GM21825 (cell line): ENCODE measurements around the gene COMT.

ENCODE experiments used
- ATAC-seq: cut with Tn5 transposase; IDR thresholded peaks from one replicate; pipeline ENCODE4 v1.9.1; 2021; ENCODE audit warnings: mild to moderate bottlenecking, moderate library complexity; ENCODE audit not compliant: unreplicated experiment

Gene COMT

DNA sequence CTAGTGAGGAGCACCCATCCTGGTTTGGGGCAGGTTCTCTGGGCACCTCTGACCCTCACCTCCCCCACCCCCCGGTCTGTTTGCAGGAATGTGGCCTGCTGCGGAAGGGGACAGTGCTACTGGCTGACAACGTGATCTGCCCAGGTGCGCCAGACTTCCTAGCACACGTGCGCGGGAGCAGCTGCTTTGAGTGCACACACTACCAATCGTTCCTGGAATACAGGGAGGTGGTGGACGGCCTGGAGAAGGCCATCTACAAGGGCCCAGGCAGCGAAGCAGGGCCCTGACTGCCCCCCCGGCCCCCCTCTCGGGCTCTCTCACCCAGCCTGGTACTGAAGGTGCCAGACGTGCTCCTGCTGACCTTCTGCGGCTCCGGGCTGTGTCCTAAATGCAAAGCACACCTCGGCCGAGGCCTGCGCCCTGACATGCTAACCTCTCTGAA lies 26.9 kb downstream of the COMT start:
- no peak for ATAC-seq

DNA sequence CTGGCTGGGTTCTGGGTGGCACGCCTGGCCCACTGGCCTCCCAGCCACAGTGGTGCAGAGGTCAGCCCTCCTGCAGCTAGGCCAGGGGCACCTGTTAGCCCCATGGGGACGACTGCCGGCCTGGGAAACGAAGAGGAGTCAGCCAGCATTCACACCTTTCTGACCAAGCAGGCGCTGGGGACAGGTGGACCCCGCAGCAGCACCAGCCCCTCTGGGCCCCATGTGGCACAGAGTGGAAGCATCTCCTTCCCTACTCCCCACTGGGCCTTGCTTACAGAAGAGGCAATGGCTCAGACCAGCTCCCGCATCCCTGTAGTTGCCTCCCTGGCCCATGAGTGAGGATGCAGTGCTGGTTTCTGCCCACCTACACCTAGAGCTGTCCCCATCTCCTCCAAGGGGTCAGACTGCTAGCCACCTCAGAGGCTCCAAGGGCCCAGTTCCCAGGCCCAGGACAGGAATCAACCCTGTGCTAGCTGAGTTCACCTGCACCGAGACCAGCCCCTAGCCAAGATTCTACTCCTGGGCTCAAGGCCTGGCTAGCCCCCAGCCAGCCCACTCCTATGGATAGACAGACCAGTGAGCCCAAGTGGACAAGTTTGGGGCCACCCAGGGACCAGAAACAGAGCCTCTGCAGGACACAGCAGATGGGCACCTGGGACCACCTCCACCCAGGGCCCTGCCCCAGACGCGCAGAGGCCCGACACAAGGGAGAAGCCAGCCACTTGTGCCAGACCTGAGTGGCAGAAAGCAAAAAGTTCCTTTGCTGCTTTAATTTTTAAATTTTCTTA lies 27.8 kb downstream of the COMT start:
- no peak for ATAC-seq

DNA sequence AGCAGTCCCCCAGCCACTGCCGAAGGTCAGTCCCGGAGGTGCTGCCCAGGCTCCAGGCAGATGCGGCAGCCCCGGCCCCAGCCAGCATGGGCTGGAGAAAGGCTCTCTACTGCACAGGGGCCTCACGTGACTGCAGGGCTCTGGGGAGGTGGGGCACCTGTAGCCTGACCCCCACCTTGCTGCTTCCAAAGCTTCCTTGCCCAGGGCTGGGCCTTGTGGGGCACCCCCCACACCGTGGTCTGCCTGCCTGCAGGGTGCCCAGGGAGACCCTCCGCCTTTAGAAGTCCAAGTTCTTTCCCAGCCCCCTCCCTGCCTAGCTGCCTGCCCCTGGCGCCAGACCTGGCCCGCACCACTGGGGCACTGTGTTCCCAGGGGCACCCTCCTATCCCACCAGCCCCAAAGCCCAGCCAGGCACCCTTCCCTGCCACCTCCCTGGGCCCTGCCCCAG lies 28.5 kb downstream of the COMT start:
- no peak for ATAC-seq

DNA sequence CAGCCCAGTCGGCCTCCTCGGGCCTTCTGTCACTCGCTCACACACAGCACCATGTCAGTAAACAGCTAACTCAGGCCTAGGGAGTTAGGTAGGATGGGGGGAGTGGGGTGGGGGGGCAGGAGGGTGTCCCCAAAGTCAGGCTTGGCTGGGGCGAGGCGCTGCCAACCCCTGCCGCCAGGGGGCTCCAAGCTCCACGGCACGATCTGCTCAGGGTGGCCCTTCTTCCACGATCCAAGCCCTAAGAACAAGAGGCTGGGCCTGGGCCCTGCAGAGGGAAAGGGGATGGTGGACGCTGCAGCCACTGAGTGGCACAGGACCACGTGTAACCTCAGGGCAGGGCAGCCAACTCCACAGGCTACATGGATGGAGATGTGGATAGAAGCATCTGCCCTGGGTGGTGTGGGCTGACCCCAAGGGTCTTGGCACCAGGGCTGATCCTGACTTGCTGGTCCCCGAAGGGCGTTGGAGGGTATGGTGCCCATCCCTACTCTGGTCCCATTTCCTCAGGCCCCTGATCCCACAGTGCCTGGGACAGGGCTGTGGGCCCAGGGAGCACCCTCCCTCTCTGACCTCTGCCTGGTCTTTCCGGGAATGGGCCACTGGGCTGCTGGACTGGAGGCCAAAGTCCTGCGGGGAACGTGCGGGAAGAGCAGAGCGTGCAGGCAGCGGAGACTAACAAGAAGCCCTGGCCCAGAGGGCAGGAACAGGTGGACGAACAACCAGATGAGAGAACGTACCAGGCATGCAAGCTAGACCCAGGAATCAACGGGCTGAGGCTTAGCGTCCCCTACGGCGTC lies 29.1 kb downstream of the COMT start:
- ATAC-seq, result no peak

DNA sequence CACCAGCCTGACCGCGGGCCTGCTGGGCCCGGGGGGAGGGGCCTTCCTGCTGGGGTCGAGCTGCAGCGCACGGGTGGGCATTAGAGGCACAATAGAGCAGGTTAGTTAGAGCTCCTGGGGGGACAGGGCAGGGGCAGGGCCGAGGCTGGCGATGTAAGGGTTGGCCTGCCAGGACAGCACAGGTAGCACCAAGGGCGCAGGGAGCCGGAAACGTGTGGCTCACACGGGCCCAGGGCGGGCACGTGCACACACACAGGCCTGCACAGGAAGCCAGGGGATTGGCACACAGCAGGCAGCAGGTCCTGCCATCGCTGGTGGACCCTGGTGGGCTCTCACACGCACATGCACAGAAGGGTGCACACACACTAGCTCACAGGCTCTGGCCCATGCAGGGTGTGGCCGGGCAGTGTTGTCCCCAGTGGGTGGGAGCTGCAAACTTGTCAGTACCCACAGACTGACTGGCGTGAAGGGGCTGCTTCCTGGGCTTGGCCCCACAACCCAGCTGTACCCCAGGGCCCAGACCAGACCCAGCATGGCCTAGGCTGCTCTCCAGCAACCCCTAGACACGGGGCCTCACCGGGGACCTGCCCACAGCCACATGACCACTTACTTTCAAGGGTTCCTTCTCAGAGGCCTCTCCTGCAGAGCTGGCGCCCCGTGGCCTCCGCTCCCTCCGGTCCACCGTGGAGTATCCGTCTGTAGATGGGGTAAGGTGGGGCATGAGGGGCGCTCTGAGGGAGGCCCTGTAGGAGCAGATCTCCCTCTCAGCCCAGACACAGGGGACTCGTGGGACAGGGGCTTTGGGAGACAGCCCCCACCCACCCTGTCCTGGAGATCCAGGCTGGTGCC lies 29.9 kb downstream of the COMT start:
- no peak for ATAC-seq

DNA sequence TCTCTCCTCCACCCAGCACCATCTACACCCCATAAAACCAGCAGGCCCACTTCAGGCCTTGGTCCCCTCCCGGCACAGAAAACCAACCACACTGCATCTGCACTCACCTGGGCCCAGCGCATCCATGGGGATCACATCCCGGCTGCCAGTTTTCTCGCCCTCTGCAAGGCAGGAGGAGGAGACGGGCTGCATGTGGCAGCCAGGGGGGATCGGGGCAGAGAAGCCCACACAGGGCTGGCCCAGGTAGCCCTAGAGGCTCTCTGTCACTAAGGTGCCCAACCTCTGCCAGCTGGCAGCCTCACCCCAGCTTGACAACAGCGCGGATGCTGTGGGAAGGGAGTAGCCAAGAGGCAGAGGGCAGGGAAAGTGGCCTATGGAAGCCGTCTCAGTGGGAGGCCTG lies 30.7 kb downstream of the COMT start:
- ATAC-seq, result no peak

DNA sequence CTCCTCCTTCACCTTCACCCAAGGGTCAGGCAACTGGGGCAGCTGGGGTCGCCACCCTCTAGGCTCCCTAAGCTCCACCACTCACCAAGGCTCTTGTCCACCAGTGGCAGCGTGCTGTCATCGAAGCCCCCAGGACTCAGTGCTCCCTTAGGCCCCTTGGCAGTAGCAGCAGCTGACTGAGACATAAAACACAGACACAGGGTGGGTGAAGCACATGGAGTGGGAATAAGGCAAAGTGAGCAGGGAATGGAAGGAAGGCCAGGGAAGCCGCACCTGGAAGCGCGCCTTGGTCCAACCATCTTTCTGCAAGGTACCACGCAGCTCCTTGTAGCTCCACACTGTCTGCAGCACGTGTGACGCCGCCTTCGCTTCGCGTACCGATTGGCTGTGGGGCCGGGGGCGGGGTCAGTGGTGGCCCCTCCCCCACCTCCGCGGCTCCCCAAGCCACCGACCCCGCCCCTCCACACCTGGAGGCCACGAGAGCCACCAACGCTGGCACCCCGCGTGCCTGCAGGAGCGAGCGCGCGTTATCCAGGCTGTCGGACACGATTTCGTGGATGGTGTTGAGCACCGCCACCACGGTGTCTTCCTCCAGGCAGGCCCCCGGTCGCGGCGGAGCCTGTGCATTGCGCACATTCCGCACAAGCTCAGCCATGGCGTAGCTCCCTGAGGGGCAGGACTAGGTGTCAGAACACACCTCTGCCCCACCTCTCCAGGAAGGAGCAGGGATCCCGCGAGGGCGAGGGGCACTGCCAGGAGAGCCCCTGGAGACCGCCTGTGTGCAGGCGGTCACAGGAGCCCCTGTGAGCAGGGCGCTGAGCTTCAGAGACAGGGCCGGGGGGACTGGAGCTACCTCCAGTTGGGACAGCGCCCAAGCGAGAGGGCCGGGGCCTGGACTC lies 31.3 kb downstream of the COMT start:
- no peak for ATAC-seq

DNA sequence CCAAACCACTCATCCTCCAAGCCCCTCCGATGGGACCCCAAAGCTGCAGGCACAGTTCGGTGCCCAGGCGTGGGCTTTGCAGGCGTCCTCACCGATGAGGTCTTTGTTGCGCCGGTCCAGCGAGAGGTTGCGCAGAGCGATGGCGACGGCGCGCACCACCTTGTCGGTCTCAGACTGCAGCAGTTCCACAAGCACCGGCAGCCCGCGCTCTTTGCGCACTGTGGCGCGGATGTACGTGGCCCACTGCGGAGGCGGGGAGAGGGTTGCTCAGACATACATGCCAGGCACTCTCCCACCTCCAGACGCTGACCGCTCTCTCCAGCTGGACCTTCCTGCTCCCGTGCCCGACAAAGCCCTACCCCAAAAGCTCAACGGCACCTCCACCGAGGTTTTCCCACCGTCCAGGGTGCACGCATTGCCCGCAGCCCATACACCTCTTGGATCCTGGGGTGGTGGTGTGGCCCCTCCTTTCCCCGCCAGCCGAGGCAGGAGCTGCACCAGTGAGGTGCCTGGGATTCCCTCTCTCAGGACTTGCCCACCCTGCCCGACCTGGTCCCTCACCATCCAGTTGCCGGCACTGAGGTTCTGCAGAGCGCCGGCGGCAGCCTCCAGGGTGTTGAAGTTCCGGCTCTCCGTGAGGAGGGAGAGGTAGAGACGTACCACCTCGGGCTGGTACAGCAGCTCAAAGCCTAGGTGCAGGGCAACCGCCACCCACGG lies 32.1 kb downstream of the COMT start:
- no peak for ATAC-seq

DNA sequence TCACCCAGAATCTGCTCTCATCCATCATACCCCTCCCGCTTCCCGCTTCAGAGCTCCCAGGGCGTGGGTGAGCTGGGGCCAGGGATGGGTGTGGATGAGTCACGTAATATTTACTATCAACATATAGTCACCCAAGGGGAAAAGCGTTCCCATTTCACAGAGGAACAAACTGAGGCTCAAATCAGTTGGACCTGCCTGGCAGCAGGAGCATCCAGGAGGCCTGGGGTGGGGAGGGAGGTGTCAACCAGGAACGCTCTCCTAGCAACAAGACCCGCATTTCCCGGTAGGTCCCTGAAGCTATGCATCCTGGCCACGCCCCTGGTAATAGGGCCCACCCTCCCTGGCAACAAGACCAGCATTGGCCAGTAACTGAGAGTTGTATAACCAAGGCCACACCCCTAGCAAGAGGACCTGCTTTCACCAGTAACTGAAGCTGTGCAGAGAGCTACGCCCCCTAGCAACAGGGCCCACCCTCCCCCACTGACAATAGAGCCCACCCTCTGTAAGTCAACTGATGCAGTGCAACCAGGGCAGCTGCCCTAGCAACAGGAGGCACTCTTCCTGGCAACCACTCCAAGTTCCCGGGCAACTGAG lies 32.8 kb downstream of the COMT start:
- ATAC-seq, result no peak

DNA sequence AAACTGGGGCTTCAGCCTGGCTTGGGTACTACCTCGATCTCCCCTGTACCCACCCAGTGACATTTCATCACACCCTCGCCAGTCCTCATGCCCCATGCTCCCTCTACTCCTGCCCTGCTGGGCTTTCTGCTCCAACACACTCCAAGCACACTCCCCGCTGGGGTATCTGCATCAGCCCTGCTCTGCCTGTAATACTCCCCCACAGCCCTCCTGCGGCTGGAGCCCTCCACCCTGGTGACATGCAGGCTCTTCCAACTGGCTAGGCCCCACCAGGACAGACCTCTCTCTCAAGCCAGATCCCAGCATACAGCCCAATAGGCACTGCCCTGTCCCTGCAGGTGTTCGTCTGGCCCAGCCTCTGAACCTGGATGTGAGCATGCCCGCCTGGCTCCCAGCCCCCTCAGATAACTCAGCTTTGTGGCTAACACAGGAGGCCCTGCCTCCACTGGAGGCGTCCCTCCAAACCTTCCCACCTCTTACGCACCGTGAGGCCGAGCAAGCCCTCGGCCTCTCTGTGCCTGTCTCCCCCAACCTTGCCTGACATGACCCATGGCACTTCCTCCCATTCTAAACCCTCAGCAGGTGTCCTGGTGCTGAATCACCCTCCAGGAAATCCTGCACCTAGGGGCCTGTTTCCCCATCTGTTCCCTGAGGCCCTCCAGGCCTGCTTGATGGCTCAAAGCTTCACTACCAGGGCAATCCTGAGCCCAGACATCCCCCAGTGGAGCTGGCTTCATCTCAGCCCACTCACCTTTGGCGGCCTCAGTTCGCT lies 33.5 kb downstream of the COMT start:
- ATAC-seq, result no peak

DNA sequence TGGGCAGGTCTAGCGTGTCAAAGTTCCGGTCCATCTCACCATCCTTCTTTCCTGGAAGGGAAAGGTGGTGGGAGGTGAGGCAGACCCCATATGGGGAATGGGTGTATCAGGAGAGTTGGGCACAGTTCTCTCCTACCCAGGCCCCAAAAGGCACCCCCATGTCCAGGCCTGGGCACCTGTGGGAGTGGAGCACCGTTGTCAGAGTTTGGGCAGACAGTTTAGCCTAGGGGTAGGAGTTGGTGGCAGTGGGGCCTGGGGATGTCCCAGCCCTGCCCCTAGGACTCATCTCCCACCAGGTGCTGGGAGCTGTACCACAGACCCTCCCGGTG lies 34.1 kb downstream of the COMT start:
- no peak for ATAC-seq

DNA sequence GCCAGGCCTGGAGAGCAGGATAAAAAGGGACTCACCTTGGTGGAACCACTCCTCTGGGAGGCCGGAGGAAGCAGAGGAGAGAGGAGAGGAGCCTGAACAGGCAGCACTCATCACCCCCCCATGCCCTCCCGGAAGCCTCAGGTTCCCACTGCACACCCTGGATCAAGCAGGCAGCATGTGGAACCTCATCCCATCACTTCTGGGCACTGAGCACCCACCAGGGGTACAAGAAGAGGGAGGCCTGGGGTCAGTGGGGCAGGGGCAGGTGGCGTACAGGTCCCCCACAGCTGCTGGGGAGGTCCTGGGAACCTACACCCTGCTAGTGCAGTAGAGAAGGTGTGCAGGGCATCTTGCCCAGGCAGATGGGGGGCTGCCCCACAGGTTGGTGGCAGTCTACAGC lies 35.1 kb downstream of the COMT start:
- ATAC-seq, result no peak

DNA sequence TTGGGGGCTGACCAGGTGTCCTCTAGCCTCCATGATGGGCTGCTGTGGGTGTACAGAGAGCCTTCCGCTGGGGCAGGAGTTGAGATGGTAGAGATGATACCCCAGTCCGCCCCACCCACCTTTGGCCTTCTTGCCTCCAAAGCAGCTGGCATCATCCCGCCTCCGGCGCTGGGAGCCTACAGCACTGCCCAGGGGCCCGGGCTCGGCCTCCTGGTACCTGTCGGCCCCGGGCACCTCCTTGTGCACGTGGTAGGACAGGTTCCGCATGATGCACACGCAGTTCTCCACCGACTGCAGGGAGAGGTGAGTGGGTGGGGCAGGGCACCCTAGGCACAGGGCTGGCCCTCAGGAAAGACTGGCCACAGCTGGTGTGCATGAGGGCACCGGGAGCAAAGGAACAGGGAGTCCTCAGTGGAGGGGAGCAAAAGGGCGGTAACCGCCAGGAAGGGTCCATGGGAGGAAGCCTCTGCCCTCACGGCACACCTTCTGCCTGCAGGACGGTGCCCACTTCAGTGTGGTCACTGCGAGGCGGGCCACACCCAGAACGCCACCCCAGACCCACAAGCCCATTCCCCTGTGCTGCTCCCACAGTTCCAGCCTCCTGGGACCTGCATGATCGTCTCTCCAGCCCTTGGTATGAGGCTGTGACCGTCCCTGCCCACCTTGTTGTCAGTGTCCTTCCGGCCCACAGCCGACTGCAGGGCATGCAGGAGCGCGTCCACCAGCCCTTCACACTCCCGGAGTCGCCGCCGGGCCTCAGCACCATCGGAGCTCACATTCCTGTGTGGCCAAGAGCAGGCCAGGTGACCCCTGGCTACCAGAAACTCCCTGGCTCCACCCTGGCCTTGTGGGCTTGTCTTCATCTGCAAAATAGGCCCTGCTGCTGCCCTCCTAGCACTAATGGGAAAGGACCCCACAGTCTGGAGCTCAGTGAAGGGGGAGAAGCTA lies 36.0 kb downstream of the COMT start:
- no peak for ATAC-seq

DNA sequence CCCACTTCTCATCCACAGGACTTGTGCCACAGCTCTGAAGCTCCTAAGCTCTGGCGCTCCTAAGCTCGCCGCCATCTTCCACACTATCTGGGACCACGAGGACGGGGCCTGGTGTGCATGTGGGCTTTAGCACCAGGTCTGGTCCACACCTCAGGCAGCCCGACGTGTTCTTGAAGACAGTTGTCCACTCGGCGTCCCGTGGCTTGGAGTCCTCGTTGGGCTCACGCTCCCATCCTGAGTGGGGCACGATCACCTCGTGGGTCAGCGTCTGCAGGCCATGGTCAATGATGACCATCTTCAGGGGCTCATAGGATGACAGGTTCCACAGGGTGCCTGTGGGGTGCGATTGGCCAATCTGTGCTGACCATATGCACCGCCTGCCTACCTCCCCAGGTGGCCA lies 37.2 kb downstream of the COMT start:
- no peak for ATAC-seq

DNA sequence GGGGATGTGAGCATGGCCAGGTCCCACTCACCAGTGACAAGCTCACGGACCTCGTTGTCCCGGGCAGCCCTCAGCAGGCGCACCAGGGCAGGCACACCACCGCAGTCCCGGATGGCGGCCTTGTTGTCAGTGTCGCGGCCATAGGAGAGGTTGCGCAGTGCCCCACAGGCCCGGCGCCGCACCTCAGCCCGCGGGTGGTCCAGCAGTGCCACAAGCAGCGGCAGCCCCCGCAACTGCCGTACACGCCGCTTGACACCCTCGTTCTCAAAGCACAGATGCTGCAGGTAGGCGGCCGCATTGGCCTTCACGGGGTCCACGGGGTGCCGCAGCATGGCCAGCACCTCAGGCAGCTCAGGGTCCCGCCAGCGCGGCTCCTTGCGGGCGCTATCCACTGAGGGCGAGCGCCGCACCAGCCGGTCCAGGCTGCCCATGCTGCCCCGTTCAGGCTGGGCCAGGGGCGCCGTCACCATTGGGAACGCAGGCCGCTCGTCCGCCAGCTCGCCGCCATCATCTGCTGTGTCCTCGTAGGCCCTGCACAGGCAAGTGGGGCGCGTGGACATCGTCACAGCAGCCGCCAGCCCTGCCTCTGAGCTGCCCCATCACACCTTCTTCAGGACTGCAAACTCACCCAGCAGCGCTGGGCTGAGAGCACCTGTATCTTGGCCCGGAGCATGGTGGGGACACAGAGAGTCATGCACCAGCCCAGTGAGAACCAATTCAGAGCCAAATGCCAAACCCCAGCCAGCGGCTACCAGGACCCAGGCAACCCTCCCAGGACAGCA lies 38.3 kb downstream of the COMT start:
- ATAC-seq, result no peak

DNA sequence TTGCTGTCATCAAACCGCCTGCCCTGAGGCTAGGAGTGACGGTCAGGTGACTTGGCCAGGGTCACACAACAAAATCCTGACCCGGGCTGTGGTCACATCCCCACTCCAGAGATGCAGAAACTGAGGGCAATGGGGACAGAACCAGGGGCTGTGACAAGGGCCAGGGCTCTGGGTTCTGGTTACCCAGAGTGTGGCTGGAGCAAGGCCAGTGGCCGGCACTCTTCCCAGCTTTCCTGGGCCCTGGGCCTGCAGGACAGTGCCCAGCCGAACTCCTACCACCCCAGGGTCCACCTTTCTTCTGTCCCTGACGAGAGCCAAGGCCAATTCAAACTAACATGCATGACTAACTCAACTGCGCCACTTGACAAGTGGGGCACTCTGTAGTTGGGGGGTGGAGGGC lies 39.2 kb downstream of the COMT start:
- no peak for ATAC-seq
